GM18517 (cell line): ENCODE results near the gene DACH1.
"Not testable (repeated sequence)": the region's sequence is repeated elsewhere in the genome, so short reads cannot be mapped to it uniquely, and the experiment has no call there.

Source experiments
- ATAC-seq: cut with Tn5 transposase; IDR thresholded peaks from one replicate; pipeline ENCODE4 v1.9.1; 2021; ENCODE audit warnings: mild to moderate bottlenecking, moderate library complexity; ENCODE audit not compliant: unreplicated experiment

DACH1 gene

DNA sequence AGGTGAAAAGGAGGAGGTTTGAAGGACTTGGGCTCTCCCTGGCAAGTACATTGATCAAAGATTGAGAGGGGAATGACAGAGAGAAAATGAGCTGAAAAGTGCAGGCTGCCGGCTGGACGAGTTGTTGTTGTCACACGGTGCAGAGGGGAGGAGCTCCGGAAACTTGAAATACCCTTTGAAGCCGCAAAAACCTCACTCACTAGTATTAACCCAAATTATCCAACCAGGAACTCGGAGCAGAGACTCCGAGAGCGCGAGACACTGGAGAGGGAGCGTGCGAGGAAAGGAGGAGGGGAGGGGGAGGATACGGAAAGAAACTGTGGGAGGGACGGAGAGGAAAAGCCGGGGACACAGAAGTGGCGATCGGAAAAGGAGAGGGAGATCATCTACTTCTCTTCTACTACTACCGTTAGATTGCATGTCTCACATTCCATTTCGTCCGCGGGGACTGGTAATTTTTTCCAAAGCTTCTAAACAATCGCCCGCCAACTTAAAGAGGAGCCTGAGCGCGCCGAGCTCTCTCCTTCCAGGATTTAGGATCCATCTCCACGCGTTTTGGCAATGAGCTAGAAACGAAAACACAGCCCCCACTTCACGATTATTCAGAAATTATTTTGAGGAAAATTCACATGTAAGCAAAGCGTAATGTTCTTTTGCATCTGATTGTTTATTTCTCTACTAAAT is at the start of gene DACH1:
TSS of gene DACH1 (minus strand) at position 74 of the 684 bp plus-strand sequence.
- no peak for ATAC-seq

GRCh38 chr13:71913717-71914116 is 46.7 kb upstream of the DACH1 start:
- ATAC-seq: no peak

GRCh38 chr13:71912524-71912923 is 45.5 kb upstream of the DACH1 start:
- ATAC-seq: no peak

DNA sequence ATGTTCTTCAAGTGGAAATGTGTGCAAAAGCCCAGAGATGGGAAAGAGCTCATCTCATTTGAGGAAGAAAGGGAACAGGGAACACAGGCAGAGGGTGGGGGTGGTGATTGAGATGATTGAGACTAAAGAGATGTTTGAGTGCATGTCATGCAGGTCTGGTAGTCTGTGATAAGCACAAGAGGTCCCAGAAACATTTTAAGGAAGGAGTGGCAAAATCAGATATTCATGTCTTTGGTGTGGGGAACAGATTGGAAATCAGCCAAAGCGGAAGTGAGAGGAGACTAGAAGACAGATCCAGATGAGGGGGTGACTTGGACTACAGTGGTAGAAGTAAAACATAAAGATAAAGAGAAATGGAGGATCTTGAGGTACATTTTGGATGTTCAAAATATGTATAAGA is 39.4 kb upstream of the DACH1 start:
- ATAC-seq: no peak

- no peak for ATAC-seq
Measured at GRCh38 chr13:71902676-71903075, 35.7 kb upstream of the DACH1 start.

GRCh38 chr13:71893506-71893905 is 26.5 kb upstream of the DACH1 start:
- not testable (repeated sequence) for ATAC-seq

- no peak for ATAC-seq
Measured at GRCh38 chr13:71886880-71887279, 19.9 kb upstream of the DACH1 start.

DNA sequence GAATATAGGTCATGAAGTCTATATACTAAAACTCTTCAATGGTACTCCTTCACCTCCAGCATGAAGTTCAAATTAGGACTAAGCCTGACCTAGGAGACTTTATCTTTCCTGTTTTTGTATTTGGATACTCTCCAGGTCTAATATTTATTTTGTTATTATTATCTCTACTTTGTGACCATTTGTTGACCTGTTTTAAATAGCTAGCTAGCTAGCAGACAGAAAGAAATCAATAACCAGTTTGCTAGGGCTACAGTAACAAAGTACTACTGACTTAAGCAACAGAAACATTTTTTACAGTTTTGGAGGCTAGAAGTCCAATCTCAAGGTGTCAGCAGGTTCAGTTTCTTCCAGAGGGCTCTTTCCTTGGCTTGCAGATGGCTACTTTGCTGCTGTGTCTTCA is 15.1 kb upstream of the DACH1 start:
- no peak for ATAC-seq

GRCh38 chr13:71880753-71881541 is 13.9 kb upstream of the DACH1 start:
- ATAC-seq: no peak

GRCh38 chr13:71879808-71880344 is 12.9 kb upstream of the DACH1 start:
- no peak for ATAC-seq

DNA sequence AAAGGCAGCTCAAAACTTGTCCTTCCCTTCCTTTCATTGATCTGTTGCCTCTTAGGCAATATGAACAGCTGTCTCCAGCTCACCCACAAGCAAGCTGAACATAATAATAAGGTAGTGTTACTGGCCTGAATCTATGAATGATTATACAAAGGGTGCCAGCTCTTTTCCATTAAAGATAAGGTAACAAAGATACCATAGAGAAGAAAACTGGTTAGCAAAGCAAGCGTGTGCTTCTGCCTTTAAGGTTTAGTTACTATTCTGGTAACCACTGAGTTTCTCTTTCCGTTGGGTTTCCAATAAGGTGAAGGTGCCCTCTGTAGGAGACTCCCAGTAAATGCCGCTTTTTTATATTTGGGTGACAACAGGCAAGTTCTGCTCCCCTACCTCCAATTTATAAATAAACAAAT is 12.1 kb upstream of the DACH1 start:
- peak; percentile 95 for ATAC-seq

DNA sequence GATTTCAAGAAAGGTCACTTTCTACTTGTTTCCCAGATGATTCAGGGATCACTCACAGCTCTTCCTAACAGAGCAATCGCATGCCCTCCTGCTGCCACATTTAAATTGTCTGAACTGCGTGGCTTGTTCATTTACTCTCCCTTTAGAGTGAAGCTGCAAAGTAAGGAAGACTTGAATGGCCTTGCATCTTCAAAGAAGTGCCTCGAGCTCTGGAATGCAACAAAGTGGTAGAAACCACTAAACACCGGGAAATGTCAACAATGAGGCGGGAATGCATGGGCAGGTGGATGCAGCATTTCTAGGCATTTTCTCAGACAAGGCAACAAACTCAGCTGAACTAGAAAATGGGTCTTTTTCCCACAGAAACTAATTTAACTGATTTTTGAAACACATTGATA is 10.3 kb upstream of the DACH1 start:
- ATAC-seq: no peak

DNA sequence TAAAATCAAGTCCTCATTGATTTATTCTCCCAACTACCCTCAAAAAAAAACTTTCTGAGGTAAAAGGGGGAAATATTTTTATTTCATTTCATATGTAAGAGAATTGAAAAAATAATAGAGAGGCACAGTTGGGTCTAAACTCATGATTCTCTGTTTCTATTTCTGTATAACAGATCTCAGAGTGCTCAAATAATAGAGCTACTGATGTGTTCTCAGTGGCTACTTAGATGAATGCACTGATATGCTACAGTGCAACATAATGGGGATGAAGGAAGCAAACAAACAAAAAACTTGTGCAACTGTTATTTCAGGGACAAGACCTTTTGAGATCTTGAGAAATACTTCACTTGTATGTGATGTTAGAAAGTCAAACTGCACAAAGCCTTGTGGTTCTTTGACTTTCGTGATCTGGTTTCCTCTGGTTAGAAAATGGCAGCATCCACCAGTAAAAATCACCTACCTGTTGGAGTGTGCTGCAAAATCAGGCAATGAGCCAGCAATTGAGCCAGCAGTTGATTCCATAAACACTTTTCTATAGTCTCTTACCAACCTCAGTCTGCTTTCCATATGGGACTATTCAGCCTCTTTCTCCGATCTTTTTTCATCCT is 9.7 kb upstream of the DACH1 start:
- no peak for ATAC-seq

- no peak for ATAC-seq
Measured at GRCh38 chr13:71875823-71876222, 8.8 kb upstream of the DACH1 start.

DNA sequence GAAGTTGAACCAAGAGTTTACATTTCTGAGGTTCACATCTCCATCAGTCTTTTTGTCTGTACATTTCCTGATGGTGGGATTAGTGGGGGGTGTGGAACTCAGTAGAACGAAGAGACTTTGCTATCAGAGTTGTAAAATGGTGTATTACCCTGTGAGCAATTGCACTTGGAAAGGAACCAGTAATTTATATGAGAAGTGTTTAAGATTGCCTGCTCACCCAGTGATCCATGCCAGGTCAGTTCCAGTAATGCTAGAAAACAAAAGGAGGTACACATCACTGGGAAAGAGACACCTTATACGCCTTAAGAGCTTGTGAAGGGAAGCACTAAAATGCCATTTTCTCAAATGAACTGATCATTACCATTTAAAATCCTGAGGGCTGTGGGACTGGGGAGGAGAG is 7.5 kb upstream of the DACH1 start:
- no peak for ATAC-seq

GRCh38 chr13:71873418-71874247 is 6.6 kb upstream of the DACH1 start:
- ATAC-seq: no peak

GRCh38 chr13:71871844-71872243 is 4.8 kb upstream of the DACH1 start:
- ATAC-seq: no peak

DNA sequence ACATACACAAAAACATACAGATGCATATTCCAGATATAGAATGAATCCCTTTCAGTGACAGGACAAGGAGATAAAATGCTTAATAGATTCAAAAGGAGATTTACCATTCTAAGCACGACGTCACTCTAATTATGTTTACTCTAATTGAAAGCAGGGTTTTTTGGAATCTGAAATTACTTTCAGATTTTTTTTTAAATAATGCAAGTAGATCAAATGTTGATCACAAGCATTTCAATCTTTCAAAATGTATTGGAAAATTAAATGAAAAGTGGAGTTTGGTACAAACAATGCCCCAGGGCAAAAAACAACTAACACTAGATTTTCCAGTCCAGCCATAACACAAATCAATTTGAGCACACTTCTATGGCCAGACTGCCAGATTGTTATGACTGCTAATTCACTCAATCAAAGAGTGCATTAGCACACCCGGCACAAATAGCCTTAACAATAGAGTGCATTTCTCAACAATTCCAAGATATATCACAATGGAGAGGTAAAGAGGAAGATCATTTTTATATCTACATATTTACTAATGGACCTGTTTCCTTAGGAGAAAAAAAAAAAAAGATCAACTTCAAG is 4.3 kb upstream of the DACH1 start:
- ATAC-seq: no peak

GRCh38 chr13:71870100-71870499 is 3.1 kb upstream of the DACH1 start:
- no peak for ATAC-seq

DNA sequence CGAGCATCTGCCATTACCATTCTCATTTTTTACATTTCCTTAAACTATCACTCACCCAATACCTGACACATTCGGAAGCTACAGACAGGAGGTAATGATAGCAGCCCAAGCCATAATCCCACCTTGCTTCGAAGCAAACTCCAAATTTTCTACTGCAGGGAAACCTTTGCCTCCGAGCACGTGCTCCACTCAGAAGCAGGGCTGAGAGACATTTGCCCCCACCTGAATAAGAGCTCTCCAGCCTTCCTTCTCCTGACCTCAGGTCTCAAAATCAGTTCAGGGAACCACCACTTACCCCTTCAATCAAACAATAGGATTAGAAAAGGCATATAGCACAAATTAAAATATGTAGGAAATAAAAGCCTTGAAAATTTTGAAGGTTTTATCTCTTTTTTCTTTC is 2.3 kb upstream of the DACH1 start:
- no peak for ATAC-seq
